HG02610 (cell line): ENCODE measurements around the gene SAMD9L.
"Not testable (repeated sequence)": the region's sequence is repeated elsewhere in the genome, so short reads cannot be mapped to it uniquely, and the experiment has no call there.

Source experiments
- ATAC-seq: cut with Tn5 transposase; IDR thresholded peaks from one replicate; pipeline ENCODE4 v1.9.1; 2021; ENCODE audit warnings: mild to moderate bottlenecking, moderate library complexity; ENCODE audit not compliant: unreplicated experiment

SAMD9L gene

GRCh38 chr7:93146472-93147141 lies 1.6 kb downstream of the SAMD9L start:
- peak; percentile 43 for ATAC-seq

- no peak for ATAC-seq
These were observed 2.1 kb downstream of the SAMD9L start for GRCh38 chr7:93146036-93146435.

- ATAC-seq, result no peak
These were observed 2.8 kb downstream of the SAMD9L start for GRCh38 chr7:93145354-93145753.

- ATAC-seq, result no peak
These were observed 6.1 kb downstream of the SAMD9L start for GRCh38 chr7:93142127-93142526.

- no peak for ATAC-seq
These were observed 7.5 kb downstream of the SAMD9L start for GRCh38 chr7:93140582-93141191.

- ATAC-seq, result no peak
These were observed 9.6 kb downstream of the SAMD9L start for GRCh38 chr7:93138576-93138975.

GRCh38 chr7:93133005-93133404 lies 15.2 kb downstream of the SAMD9L start:
- ATAC-seq, result no peak

- ATAC-seq, result no peak
These were observed 16.0 kb downstream of the SAMD9L start for GRCh38 chr7:93132216-93132615.

- ATAC-seq, result not testable (repeated sequence)
These were observed 21.2 kb downstream of the SAMD9L start for GRCh38 chr7:93126954-93127353.

- ATAC-seq, result not testable (repeated sequence)
These were observed 24.7 kb downstream of the SAMD9L start for GRCh38 chr7:93123532-93123931.

- no peak for ATAC-seq
These were observed 27.3 kb downstream of the SAMD9L start for GRCh38 chr7:93120592-93121549.

GRCh38 chr7:93119191-93119905 lies 28.8 kb downstream of the SAMD9L start:
- ATAC-seq, result no peak

GRCh38 chr7:93117852-93118530 lies 30.2 kb downstream of the SAMD9L start, which contains the start of gene SAMD9:
Gene SAMD9 (minus strand): TSS chr7:93117979. CDS start chr7:93106097, 11,882 bp downstream.
- ATAC-seq, result peak; percentile 100

GRCh38 chr7:93117327-93117726 lies 30.9 kb downstream of the SAMD9L start:
- ATAC-seq, result no peak

- no peak for ATAC-seq
These were observed 32.4 kb downstream of the SAMD9L start for GRCh38 chr7:93115796-93116195.

- ATAC-seq, result no peak
These were observed 40.2 kb downstream of the SAMD9L start for GRCh38 chr7:93108003-93108402.

GRCh38 chr7:93097388-93097787 lies 50.8 kb downstream of the SAMD9L start:
- ATAC-seq, result no peak

GRCh38 chr7:93092757-93093370 lies 55.3 kb downstream of the SAMD9L start:
- no peak for ATAC-seq
